Measurements from ENCODE around the gene ATF6.

Gene ATF6

GRCh38 chr1:161982507-161982895 lies 216.4 kb downstream of the ATF6 start:
- H3K4me3 ChIP-seq (ENCODE audit: low read depth, low read length) = no peak overlapping the region
- no peak for TF ChIP-seq CTCF (IDR thresholded peaks at IDR 0.05; ENCODE audit: borderline replicate concordance, insufficient read depth, low read depth, low read length)

- no peak for TF ChIP-seq CTCF (IDR thresholded peaks at IDR 0.05; ENCODE audit: borderline replicate concordance, insufficient read depth, low read depth, low read length)
- no peak overlapping the region for H3K4me3 ChIP-seq (ENCODE audit: low read depth, low read length)
These were observed 216.8 kb downstream of the ATF6 start for GRCh38 chr1:161982917-161983316.

- no peak overlapping the region for H3K4me3 ChIP-seq (ENCODE audit: low read depth, low read length)
- TF ChIP-seq CTCF (IDR thresholded peaks at IDR 0.05; ENCODE audit: borderline replicate concordance, insufficient read depth, low read depth, low read length) = no peak
These were observed 217.6 kb downstream of the ATF6 start for GRCh38 chr1:161983725-161984124.

- no peak overlapping the region for H3K4me3 ChIP-seq (ENCODE audit: low read depth, low read length)
- TF ChIP-seq CTCF (IDR thresholded peaks at IDR 0.05; ENCODE audit: borderline replicate concordance, insufficient read depth, low read depth, low read length) = no peak
These were observed 219.2 kb downstream of the ATF6 start for GRCh38 chr1:161985301-161985822.

GRCh38 chr1:161986328-161986727 lies 220.2 kb downstream of the ATF6 start:
- no peak for TF ChIP-seq CTCF (IDR thresholded peaks at IDR 0.05; ENCODE audit: borderline replicate concordance, insufficient read depth, low read depth, low read length)
- H3K4me3 ChIP-seq (ENCODE audit: low read depth, low read length) = no peak overlapping the region

GRCh38 chr1:161987303-161987702 lies 221.2 kb downstream of the ATF6 start:
- no peak for TF ChIP-seq CTCF (IDR thresholded peaks at IDR 0.05; ENCODE audit: borderline replicate concordance, insufficient read depth, low read depth, low read length)

GRCh38 chr1:161987872-161988271 lies 221.8 kb downstream of the ATF6 start:
- H3K4me3 ChIP-seq (ENCODE audit: low read depth, low read length) = no peak overlapping the region
- no peak for TF ChIP-seq CTCF (IDR thresholded peaks at IDR 0.05; ENCODE audit: borderline replicate concordance, insufficient read depth, low read depth, low read length)

More at GRCh38 chr1:161987303-161987702, 221.2 kb downstream of the ATF6 start:
- no peak overlapping the region for H3K4me3 ChIP-seq (ENCODE audit: low read depth, low read length)
